ENCODE results near the gene CACTIN. TPM values are rescaled to one million over a fixed set of nuclear protein-coding genes. Genes with fewer than 3 reads are reported as not detected.

The CACTIN gene
- polyA plus RNA-seq, 1 donor (not counting 4 experiments of a cell fraction or from before 2014, with no cell fraction given): 10.8 TPM

DNA sequence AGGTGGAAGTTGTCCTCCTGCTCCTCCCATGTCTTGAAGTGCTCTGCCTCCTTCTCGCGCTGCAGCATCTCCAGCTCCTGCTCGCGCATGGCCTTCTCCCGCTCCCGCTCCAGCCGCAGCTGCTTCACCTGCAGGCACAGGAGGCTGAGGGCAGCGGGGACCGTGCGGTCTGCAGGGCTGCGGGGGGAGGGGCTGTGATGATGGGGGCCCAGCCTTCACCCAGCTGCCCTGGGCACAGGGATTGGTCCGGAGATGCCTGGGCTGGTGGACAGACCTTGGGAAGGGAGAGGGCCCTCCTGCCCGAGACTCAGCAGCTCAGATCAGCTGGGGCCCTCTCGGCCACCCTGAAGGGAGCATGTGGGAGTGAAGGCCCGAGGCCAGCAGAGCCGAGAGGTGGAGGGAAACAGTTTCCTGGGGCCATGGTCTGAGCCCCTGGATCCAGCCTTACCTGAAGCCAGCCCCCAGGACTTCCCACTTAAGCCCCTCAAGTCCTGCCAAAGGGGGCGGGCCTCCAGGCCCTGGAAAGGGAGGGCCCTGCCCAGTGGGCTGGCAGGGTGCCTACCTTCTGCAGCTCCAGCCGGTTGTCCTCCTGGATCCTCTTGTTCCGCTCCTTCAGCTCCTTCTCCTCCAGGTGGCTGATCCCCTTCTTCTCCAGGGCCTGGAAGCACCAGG is 6.3 kb downstream of the CACTIN start:
- TF ChIP-seq, protein P1, sequence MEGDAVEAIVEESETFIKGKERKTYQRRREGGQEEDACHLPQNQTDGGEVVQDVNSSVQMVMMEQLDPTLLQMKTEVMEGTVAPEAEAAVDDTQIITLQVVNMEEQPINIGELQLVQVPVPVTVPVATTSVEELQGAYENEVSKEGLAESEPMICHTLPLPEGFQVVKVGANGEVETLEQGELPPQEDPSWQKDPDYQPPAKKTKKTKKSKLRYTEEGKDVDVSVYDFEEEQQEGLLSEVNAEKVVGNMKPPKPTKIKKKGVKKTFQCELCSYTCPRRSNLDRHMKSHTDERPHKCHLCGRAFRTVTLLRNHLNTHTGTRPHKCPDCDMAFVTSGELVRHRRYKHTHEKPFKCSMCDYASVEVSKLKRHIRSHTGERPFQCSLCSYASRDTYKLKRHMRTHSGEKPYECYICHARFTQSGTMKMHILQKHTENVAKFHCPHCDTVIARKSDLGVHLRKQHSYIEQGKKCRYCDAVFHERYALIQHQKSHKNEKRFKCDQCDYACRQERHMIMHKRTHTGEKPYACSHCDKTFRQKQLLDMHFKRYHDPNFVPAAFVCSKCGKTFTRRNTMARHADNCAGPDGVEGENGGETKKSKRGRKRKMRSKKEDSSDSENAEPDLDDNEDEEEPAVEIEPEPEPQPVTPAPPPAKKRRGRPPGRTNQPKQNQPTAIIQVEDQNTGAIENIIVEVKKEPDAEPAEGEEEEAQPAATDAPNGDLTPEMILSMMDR (optimal IDR thresholded peaks at IDR 0.05 in 1 of 3, IDR thresholded peaks at IDR 0.05 in 1 of 3, conservative IDR thresholded peaks at IDR 0.05 in 1 of 3; ENCODE audit: extremely low read depth in 1 of 3, insufficient read depth in 2 of 3, low read length in 3 of 3): no peak
- no peak for TF ChIP-seq EZH2 (IDR thresholded peaks at IDR 0.05; ENCODE audit: low read length)
- H3K4me2 ChIP-seq (ENCODE audit: control insufficient read depth, extremely low read depth, insufficient read depth, low read depth, low read length): no peak overlapping the region
- H3K79me2 ChIP-seq (ENCODE audit: control insufficient read depth, insufficient read depth, low read length): peaks cover 18% of the 10 kb centered on the region
- DNase-seq (ENCODE audit: low read depth, low spot score): no peak
- no peaks in the 10 kb centered on the region for H4K20me1 ChIP-seq (ENCODE audit: control insufficient read depth, extremely low read depth, insufficient read depth, low read length)
- H3K4me3 ChIP-seq (ENCODE audit: control insufficient read depth in 2 of 3, extremely low read depth in 1 of 3, insufficient read depth in 2 of 3, low read depth in 1 of 3, low read length in 3 of 3): no peak overlapping the region
- peaks cover 3 to 19% of the 10 kb centered on the region in 2 experiments for H3K36me3 ChIP-seq (ENCODE audit: control insufficient read depth in 2 of 2, extremely low read depth in 1 of 2, insufficient read depth in 2 of 2, low read length in 2 of 2)
- peaks cover 9% of the 10 kb centered on the region for H3K4me1 ChIP-seq (ENCODE audit: control insufficient read depth, extremely low read depth, insufficient read depth, low read length)
- H3K9me3 ChIP-seq (ENCODE audit: control insufficient read depth, low read depth, low read length): no peaks in the 10 kb centered on the region
- no peak overlapping the region for H3K27ac ChIP-seq (ENCODE audit: control insufficient read depth, insufficient read depth, low read length)
- no peaks in the 10 kb centered on the region for H3K9me1 ChIP-seq (ENCODE audit: control insufficient read depth, extremely low read depth, insufficient read depth, low read length)
- H2AFZ ChIP-seq (ENCODE audit: control insufficient read depth, low read length): no peak overlapping the region
- no peaks in the 10 kb centered on the region for H3K27me3 ChIP-seq (ENCODE audit: control insufficient read depth, extremely low read depth, insufficient read depth, low read length)
- no peak overlapping the region for H3K9ac ChIP-seq (ENCODE audit: control insufficient read depth, extremely low read depth, insufficient read depth, low read length)
- no peak for FAIRE-seq
- dilution Hi-C loops (cut with MboI; ENCODE audit: extremely low pct_ligation_motif_present, low sequenced_read_pairs): no loop called here

DNA sequence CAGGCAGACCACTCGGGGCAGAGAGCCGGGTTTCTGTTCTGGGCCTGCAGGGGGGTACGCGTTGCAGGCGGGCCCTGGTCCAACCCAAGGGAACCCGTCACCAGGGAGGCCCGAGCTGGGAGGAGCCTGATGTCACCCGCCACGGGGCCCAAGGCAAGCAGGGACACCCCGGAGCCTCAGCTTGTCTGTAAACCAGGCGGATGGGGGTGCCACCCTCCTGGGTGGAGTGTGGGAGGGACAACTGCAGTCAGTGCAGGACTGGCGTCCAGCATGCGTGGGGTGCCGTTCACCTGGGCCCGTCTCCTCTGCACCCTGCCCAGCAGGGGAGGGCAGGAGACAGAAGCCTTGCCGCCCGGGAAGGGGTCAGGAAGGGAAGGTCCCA is 7.0 kb downstream of the CACTIN start:
- H4K20me1 ChIP-seq (ENCODE audit: control insufficient read depth, extremely low read depth, insufficient read depth, low read length): no peaks in the 10 kb centered on the region
- peaks cover 3 to 19% of the 10 kb centered on the region in 2 experiments for H3K36me3 ChIP-seq (ENCODE audit: control insufficient read depth in 2 of 2, extremely low read depth in 1 of 2, insufficient read depth in 2 of 2, low read length in 2 of 2)
- FAIRE-seq: no peak
- no peak overlapping the region for H2AFZ ChIP-seq (ENCODE audit: control insufficient read depth, low read length)
- no peak overlapping the region for H3K9ac ChIP-seq (ENCODE audit: control insufficient read depth, extremely low read depth, insufficient read depth, low read length)
- peaks cover 4% of the 10 kb centered on the region for H3K4me1 ChIP-seq (ENCODE audit: control insufficient read depth, extremely low read depth, insufficient read depth, low read length)
- no peak for DNase-seq (ENCODE audit: low read depth, low spot score)
- H3K27ac ChIP-seq (ENCODE audit: control insufficient read depth, insufficient read depth, low read length): no peak overlapping the region
- H3K9me1 ChIP-seq (ENCODE audit: control insufficient read depth, extremely low read depth, insufficient read depth, low read length): no peaks in the 10 kb centered on the region
- dilution Hi-C loops (cut with MboI; ENCODE audit: extremely low pct_ligation_motif_present, low sequenced_read_pairs): no loop called here
- H3K27me3 ChIP-seq (ENCODE audit: control insufficient read depth, extremely low read depth, insufficient read depth, low read length): no peaks in the 10 kb centered on the region
- no peak overlapping the region for H3K4me2 ChIP-seq (ENCODE audit: control insufficient read depth, extremely low read depth, insufficient read depth, low read depth, low read length)
- no peak overlapping the region for H3K4me3 ChIP-seq (ENCODE audit: control insufficient read depth in 2 of 3, extremely low read depth in 1 of 3, insufficient read depth in 2 of 3, low read depth in 1 of 3, low read length in 3 of 3)
- no peak for TF ChIP-seq EZH2 (IDR thresholded peaks at IDR 0.05; ENCODE audit: low read length)
- TF ChIP-seq, protein P1 (optimal IDR thresholded peaks at IDR 0.05 in 1 of 3, IDR thresholded peaks at IDR 0.05 in 1 of 3, conservative IDR thresholded peaks at IDR 0.05 in 1 of 3; ENCODE audit: extremely low read depth in 1 of 3, insufficient read depth in 2 of 3, low read length in 3 of 3): no peak
- H3K79me2 ChIP-seq (ENCODE audit: control insufficient read depth, insufficient read depth, low read length): peaks cover 11% of the 10 kb centered on the region
- H3K9me3 ChIP-seq (ENCODE audit: control insufficient read depth, low read depth, low read length): no peaks in the 10 kb centered on the region
